GM19324 (cell line): ENCODE data around the gene PSMC5.
"Not testable (repeated sequence)": the region's sequence is repeated elsewhere in the genome, so short reads cannot be mapped to it uniquely, and the experiment has no call there.

Source experiments
- ATAC-seq: cut with Tn5 transposase; IDR thresholded peaks from one replicate; pipeline ENCODE4 v1.9.1; 2021; ENCODE audit warnings: mild to moderate bottlenecking, moderate library complexity; ENCODE audit not compliant: unreplicated experiment, low FRiP score

The PSMC5 gene

DNA sequence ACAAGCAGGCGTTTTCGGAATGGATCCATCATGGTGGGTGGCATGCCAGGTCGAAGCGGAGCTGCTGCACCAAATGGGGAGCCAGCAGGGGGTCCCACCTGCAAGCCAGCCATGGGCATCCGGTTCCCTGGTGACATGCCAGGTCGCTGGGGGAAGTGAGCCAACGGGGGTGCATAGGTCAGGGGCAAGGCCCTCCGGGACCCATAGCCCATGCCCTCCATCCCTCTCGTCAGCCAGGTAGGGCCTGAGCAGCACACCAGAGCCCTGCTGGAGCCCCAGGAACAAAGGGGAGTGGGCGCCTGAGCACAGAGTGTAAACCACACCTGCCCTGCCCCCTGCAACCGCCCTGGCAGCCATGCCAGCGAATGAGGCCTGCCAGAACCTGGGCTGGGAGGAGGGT lies 10.2 kb downstream of the PSMC5 start:
- no peak for ATAC-seq

DNA sequence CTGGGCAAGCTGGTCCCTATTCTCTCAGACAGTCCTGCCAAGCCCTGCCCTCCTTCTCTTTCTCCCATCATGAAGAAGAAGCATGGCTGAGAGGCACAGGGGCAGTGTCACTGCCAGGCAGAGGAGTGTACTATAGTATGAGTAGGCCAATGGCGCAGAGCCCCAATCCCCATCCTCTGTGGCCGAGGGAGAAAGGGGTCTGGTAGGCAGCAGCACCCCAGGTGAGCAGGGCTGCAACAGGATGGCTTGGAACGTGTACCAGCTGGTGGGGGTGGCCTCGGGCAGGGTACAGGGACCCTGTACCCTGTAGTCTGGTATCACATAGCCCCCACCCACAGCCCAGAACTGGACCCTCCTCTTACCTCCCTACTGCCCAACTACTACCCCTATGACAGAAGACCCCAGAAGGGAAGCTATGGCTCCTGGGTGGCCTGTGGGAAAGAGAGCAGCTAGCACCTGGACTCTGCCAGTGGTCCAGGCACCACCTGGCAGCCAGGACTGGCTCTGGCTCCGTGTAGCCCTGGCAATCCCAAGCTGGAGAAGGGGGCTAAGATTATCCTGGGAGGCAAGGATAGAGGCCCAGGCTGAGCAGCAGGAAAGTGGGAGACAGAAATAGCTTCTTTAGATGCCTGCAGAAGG lies 10.8 kb downstream of the PSMC5 start:
- ATAC-seq: no peak

GRCh38 chr17:63838631-63839171 lies 11.5 kb downstream of the PSMC5 start:
- no peak for ATAC-seq

- no peak for ATAC-seq
Observed at GRCh38 chr17:63840591-63841349, 13.5 kb downstream of the PSMC5 start.

DNA sequence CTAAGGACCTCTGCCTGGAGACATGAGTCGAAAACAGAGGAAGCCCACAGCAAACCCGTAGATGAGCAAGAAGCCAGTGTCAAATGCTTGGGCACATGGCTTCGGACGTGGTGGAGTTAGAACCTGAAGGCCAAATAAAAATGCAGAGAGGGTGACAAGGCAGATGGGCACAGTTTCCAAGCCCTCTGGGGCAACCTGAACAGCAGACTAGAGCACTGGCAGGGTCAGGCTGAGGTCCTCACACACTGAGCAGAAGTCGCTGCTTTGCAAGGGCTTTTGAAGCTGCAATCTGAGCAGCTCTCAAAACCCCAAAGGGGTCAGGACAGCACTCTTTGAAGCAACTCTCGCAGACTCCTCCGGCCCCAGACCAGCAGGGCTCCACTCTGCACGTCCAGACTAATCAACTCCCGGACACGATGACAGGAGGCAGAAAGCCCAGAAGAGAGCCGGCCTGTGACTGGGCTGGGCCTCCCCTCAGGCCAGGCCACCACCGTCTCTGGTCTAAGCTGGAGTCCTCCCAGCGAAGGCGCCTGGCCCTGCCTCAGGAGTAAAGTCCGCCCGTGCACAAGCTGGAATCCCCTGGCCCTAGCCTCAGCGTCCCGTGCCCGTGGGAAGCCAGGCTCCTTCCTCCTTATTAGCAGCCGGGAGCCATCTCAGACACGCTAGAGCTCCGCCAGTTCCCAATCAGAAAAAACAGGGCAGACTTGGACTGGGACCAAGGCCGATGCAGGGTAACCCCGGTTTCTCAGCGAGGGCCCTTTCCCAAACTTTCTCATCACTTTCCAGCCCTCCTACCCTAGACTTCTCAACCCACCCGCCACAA lies 14.3 kb downstream of the PSMC5 start:
- ATAC-seq: no peak

- ATAC-seq: no peak
Observed at GRCh38 chr17:63842173-63842539, 14.9 kb downstream of the PSMC5 start.

- peak; percentile 82 for ATAC-seq
Observed at GRCh38 chr17:63842540-63843386, 15.5 kb downstream of the PSMC5 start, which contains the start of gene SMARCD2. Gene SMARCD2 (minus strand): TSS chr17:63842685. CDS start chr17:63842674, 11 bp downstream.

DNA sequence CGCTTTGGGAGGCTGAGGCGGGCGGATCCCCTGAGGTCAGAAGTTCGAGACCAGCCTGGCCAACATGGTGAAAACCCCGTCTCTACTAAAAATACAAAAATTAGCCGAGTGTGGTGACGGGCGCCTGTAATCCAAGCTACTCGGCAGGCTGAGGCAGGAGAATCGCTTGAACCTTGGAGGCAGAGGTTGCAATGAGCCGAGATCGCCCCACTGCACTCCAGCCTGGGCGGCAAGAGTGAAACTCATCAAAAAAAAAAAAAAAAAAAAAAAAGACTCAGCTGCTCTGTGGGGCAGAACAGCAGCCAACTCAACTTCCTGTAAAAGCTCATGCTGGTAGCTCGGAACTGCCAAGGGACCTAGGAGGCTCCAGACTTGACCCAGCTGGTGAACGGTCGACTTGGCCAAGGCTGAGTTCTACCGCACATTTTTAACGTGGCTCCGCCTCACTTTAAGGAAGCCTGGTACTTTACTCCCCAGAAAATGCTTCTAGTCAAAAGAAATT lies 16.2 kb downstream of the PSMC5 start:
- not testable (repeated sequence) for ATAC-seq

GRCh38 chr17:63843910-63844677 lies 16.9 kb downstream of the PSMC5 start:
- no peak for ATAC-seq

DNA sequence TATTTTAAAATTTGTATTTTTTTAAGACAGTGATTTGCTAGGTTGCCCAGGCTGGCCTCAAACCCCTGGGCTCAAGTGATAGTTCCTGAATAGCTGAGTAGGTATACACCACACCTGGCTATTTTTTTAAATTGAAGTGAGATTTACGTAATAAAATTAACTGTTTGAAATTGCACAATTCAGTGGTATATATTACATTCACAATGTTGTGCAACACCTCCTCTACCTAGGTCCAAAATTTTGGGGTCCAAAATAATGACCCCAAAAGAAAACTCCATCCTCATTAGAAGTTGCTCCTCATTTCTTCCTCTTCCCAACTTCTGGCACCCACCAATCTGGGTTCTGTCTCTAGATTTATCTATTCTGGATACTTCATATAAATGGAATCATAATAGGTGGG lies 18.3 kb downstream of the PSMC5 start:
- ATAC-seq: no peak

DNA sequence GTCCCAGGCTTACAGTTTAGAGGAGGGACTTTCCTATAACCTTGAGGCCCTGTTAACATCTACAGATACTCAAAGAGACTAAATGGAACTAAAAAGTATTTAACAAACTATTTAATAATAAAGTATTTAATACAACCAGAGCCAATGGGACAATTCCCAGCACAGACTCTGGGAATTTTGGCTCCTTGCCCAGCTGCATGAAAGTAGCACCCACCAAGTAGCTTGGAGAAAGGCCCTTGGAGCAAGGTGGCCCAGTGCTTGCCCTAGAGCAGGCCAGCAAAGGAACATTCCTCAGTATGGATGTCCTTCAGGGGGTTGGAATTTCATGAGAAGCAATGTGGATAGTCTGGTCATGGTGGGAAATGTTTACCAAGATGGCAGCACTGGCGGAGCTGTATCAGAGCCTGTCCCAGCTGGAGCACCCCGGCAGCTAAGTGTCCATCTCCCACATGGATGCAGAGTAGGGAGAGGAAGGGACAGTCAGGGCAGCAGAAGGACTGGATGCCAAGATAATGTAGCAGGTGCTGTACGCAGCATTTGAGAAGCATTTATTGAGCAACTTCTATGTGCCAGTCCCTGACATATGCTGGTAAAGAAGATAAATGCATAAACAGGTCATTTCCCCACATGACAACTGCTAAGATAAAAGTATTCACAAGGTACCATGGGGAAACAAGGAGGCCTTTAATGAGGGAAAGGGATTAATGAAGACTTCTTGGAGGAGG lies 20.5 kb downstream of the PSMC5 start:
- no peak for ATAC-seq

DNA sequence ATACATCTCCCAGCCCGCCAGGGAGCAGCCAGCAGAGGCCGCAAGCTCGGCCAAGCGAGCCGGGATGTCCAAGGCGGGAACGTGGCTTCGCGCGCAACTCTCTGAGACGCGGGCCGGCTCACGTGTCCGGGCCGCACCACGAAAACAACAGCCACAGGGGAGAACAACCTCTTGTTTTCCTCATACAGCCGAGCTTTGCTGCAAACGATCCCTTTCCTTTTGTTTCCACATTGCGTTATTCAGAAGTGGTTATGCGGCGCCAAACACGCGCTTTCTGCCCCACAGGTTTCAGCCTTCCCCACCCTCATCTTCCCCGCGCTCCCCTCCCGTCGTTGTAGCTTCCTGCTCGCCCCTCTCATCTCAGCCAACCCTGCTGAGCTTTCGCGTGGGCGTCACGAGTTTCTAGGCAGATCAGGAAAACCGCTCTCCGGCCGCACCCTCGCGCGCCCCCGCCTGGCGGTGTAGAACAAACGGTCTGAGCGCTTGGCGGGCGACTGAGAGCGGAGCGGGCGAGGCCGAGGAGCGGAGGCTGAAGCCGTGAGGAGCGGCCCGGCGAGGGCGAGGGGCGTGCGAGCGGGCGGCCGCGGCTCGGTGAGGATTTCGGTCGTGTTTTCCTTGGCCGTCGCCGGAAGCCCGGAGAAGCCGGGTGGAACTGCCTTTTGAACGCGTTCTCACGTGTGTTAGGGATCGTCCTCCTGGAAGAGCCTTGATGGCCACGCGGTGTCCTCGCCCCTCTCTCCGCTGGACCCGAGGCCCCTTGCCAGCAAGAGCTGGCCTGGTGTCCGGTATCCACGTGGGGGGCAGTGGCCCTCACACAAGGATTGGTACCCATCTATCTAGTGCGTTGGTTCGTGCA lies 21.8 kb downstream of the PSMC5 start:
- peak; percentile 68 for ATAC-seq

DNA sequence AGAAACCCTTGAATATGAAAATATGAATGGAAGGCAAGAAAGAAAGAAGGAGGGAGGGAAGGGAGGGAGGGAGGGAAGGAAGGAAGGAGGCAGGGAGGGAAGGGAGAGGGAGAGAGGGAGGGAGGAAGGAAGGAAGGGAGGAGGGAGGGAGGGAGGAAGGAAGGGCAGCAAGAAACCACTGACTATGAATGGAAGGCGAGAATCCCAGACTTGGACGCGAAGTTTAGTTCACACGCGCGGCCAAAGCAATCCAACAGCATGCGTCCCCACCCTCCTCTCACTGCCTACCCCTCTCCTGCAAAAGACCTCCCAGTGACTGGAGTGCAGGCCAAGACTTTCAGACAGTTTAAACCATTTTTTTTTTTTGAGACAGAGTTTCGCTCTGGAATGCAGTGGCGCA lies 23.2 kb downstream of the PSMC5 start:
- ATAC-seq: no peak

- ATAC-seq: no peak
Observed at GRCh38 chr17:63853260-63853659, 26.0 kb downstream of the PSMC5 start.

DNA sequence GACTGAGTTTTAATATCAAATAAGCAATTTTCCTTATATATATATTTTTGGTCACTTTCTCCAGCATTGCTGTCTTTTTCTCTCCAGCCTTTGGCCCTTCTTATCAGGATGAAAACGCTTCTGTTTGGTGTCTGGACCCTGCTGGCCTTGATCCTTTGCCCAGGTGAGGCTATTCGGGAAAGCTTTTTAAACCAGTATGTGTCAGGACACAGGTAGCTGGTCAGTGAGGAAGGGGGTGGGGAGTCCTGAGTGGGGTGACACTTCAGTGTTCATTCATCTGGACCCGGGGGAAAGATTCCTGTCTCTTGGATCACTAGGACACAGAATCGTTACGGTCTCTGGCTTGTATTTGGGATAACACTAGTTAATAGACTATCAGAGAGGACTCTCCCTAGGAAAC lies 27.5 kb downstream of the PSMC5 start:
- no peak for ATAC-seq

GRCh38 chr17:63855185-63855584 lies 28.0 kb downstream of the PSMC5 start:
- ATAC-seq: no peak

- not testable (repeated sequence) for ATAC-seq
Observed at GRCh38 chr17:63856425-63856824, 29.2 kb downstream of the PSMC5 start.

- no peak for ATAC-seq
Observed at GRCh38 chr17:63859257-63859656, 32.0 kb downstream of the PSMC5 start.
